GM18507 (cell line): ENCODE data around the gene DENND1A.
A peak's percentile ranks its signal among the peaks of the same experiment; 100 is the strongest.
"Not testable (repeated sequence)": the region's sequence is repeated elsewhere in the genome, so short reads cannot be mapped to it uniquely, and the experiment has no call there.

Experiments
- DNase-seq: peaks from one replicate; pipeline ENCODE4 v3.0.0; 2011; ENCODE audit warnings: low read depth; ENCODE audit not compliant: insufficient read length; ENCODE audit errors: extremely low spot score
- FAIRE-seq: peaks from 2 replicates; lab custom pipeline; 2011; peaks lifted over from hg19 to GRCh38; lab: Jason Lieb, UNC

The DENND1A gene

GRCh38 chr9:123753016-123753415 lies 176.9 kb downstream of the DENND1A start:
- DNase-seq (no peak), FAIRE-seq (no peak)

GRCh38 chr9:123749580-123750202 lies 180.2 kb downstream of the DENND1A start:
- FAIRE-seq (peak; percentile 65), DNase-seq (peak; percentile 11)

- FAIRE-seq (no peak), DNase-seq (no peak)
These were observed 183.2 kb downstream of the DENND1A start for GRCh38 chr9:123746765-123747164.

GRCh38 chr9:123745933-123746332 lies 184.0 kb downstream of the DENND1A start:
- FAIRE-seq (no peak), DNase-seq (no peak)

- DNase-seq (no peak), FAIRE-seq (no peak)
These were observed 184.5 kb downstream of the DENND1A start for GRCh38 chr9:123745451-123745850.

DNA sequence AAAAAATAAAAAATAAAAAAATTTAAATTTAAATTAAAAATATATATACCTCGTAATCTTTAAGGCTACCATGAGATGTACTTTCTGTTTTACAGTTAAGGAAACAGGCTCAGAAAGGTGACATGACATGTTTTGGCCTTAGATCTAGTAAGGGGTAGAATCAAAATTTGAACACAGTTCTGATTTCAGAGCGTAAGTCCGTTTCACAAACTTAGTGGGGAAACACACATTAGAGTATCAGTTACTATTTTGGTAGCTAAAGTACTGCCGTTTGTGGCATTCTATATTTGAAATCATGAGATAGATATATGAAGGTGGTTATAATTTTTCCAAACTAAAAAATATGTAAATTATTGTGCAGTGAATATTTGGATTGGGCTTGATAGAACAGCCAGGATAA lies 186.2 kb downstream of the DENND1A start:
- DNase-seq (no peak), FAIRE-seq (peak; percentile 82)

DNA sequence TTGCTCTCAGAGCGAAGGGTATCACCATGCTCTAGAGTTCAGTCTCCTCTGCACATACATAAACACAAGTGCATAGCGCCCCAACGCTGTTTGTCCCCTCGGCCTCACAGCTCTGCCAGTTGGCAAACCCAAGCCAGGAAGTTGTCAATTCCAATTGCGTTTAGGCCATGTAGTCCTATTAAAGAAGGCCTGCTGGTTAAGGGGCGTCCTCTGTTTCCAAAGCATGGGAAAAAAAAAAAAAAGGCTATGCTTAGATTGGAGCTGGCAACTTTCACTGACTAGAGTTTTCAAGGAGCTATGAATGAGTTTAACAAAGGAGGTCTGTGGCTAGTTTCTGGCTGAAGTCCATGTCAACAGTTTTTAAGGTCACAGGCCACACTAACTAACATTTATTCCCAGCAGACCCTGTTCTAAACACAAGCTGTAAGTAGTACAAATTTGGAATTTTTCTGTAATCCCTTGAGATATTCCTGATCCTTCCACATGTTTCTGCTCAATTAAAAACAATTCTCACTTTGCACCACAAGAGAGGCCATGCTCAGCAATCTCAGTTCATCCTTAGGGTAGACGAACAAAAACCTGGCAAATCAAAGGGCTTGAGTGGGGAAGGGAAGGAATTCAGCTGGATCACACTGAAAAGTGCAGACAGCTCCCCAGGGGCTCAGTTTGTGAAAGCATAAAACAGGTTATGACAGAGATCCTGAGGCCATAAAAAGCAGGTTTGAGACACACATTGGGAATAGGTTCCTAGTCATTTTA lies 187.7 kb downstream of the DENND1A start:
- DNase-seq, result no peak
- no peak for FAIRE-seq

- FAIRE-seq (peak; percentile 9), DNase-seq (no peak)
These were observed 188.7 kb downstream of the DENND1A start for GRCh38 chr9:123741214-123741613.

- FAIRE-seq (no peak), DNase-seq (no peak)
These were observed 190.0 kb downstream of the DENND1A start for GRCh38 chr9:123739902-123740301.

- no peak for FAIRE-seq
These were observed 190.5 kb downstream of the DENND1A start for GRCh38 chr9:123739387-123739786.

GRCh38 chr9:123738648-123739047 lies 191.3 kb downstream of the DENND1A start:
- DNase-seq (no peak), FAIRE-seq (no peak)

More at GRCh38 chr9:123739387-123739786, 190.5 kb downstream of the DENND1A start:
- DNase-seq, result no peak

GRCh38 chr9:123735376-123735775 lies 194.6 kb downstream of the DENND1A start:
- DNase-seq, result no peak
- no peak for FAIRE-seq

GRCh38 chr9:123728571-123728970 lies 201.4 kb downstream of the DENND1A start:
- FAIRE-seq, result not testable (repeated sequence)

GRCh38 chr9:123727332-123727731 lies 202.6 kb downstream of the DENND1A start:
- no peak for DNase-seq
- no peak for FAIRE-seq

More at GRCh38 chr9:123728571-123728970, 201.4 kb downstream of the DENND1A start:
- DNase-seq, result not testable (repeated sequence)

GRCh38 chr9:123725389-123725788 lies 204.5 kb downstream of the DENND1A start:
- DNase-seq, result no peak

DNA sequence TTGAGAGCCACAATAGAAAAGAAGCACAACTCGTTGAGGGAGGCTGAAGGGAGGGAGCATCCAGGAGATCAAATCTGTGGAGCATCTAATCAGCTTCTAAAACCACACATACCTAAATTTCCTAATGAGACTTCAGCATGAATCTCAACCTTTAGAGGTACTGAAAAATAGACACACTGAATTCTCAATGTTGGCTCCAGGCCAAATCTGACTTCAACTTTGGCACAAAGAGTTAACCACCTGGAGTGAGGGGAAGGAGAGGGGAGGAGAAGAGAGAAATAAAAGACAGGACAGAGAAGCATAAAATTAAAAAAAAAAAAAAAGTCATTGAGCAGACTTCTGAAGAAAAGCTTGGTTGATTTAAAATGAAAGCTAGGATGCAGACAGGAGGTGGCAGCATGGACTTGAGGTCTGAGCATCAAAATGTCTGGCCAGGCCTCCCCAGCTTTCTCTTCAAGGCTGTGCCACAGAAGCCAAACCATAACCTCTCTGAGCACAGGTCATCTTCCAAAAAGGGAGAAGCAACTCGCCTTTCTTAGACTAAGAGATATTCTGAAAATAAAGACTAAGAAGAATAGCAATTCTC lies 205.6 kb downstream of the DENND1A start:
- FAIRE-seq (no peak), DNase-seq (no peak)

More at GRCh38 chr9:123725389-123725788, 204.5 kb downstream of the DENND1A start:
- no peak for FAIRE-seq

GRCh38 chr9:123723135-123723875 lies 206.6 kb downstream of the DENND1A start:
- DNase-seq, result no peak
- FAIRE-seq, result no peak

GRCh38 chr9:123722378-123722777 lies 207.5 kb downstream of the DENND1A start:
- FAIRE-seq (no peak), DNase-seq (no peak)

DNA sequence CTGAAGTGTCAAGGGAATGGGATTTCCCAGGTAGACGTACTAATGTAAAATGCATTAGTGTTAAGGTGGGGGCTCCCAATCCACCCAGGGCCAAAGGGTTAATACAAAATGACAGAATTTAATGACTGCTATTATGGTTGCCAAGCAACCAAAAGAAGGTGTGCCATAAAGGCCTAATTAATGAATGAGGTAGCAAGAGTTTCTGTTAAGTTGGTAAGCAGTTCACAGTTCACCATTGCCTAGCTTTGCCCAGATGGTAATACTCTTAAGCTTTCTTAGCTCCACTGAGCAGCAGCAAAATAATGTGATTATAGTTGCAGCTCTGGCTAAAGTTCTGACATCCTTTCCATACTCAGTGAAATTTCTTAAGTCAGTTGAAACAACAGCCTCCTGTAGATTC lies 211.7 kb downstream of the DENND1A start:
- DNase-seq, result no peak
- no peak for FAIRE-seq

- FAIRE-seq, result no peak
- DNase-seq, result no peak
These were observed 212.2 kb downstream of the DENND1A start for GRCh38 chr9:123717581-123718175.
